ENCODE results near the gene IFI16. TPM values are rescaled to one million over a fixed set of nuclear protein-coding genes. Genes with fewer than 3 reads are reported as not detected.

The IFI16 gene
- total RNA-seq, 1 experiment from 2014 or later = 31.3 TPM

GRCh38 chr1:158969166-158969565, 40.5 kb upstream of the IFI16 start:
- H3K27ac ChIP-seq = no peak overlapping the region
- intact Hi-C loops (cut with micrococcal nuclease; ENCODE audit: unreplicated experiment) = no loop called here
- no peaks in the 10 kb centered on the region for H3K27me3 ChIP-seq (ENCODE audit: insufficient read depth, low read depth)
- CTCF ChIA-PET = no interaction called here
- no peak for DNase-seq
- no peak overlapping the region for H3K4me3 ChIP-seq
- no peak for TF ChIP-seq EZH2 (IDR thresholded peaks at IDR 0.05; ENCODE audit: low read depth)
- no peak for TF ChIP-seq CTCF (conservative IDR thresholded peaks at IDR 0.05)
- H3K4me2 ChIP-seq = no peak overlapping the region
- no peaks in the 10 kb centered on the region for H3K36me3 ChIP-seq (ENCODE audit: low read depth)
- POLR2A ChIA-PET (ENCODE audit: unreplicated experiment) = no interaction called here
- peaks cover 6% of the 10 kb centered on the region; the same call in 1 of the 2 replicates for H3K9me2 ChIP-seq (ENCODE audit: insufficient read depth)
- H3K9me3 ChIP-seq (ENCODE audit: insufficient read depth, low read depth) = no peaks in the 10 kb centered on the region
- no peaks in the 10 kb centered on the region for H3F3A ChIP-seq (ENCODE audit: insufficient read depth, low read depth)
- H4K20me1 ChIP-seq (ENCODE audit: insufficient read depth) = no peaks in the 10 kb centered on the region; the same call in 1 of the 2 replicates
- no peaks in the 10 kb centered on the region for H3K4me1 ChIP-seq (replicated peaks; ENCODE audit: insufficient read depth)
- no peaks in the 10 kb centered on the region for H3K79me2 ChIP-seq (ENCODE audit: low read depth)
- no peak overlapping the region for H2AFZ ChIP-seq
- no TSS peak for BruUV-seq (replicated peaks)

- TF ChIP-seq CTCF (conservative IDR thresholded peaks at IDR 0.05) = no peak
- no peak for TF ChIP-seq EZH2 (IDR thresholded peaks at IDR 0.05; ENCODE audit: low read depth)
Observed at GRCh38 chr1:158969855-158970254, 39.9 kb upstream of the IFI16 start.

GRCh38 chr1:158972841-158973240, 36.9 kb upstream of the IFI16 start:
- H2AFZ ChIP-seq = no peak overlapping the region
- H4K20me1 ChIP-seq (ENCODE audit: insufficient read depth) = no peaks in the 10 kb centered on the region; the same call in 1 of the 2 replicates
- H3K9me3 ChIP-seq (ENCODE audit: insufficient read depth, low read depth) = no peaks in the 10 kb centered on the region
- H3K79me2 ChIP-seq (ENCODE audit: low read depth) = no peaks in the 10 kb centered on the region
- TF ChIP-seq CTCF (conservative IDR thresholded peaks at IDR 0.05) (no peak), EZH2 (IDR thresholded peaks at IDR 0.05; ENCODE audit: low read depth) (no peak)
- no peak overlapping the region for H3K27ac ChIP-seq
- intact Hi-C loops (cut with micrococcal nuclease; ENCODE audit: unreplicated experiment) = no loop called here
- H3F3A ChIP-seq (ENCODE audit: insufficient read depth, low read depth) = no peaks in the 10 kb centered on the region
- H3K4me1 ChIP-seq (replicated peaks; ENCODE audit: insufficient read depth) = no peaks in the 10 kb centered on the region
- no peak overlapping the region for H3K4me3 ChIP-seq
- ChIA-PET POLR2A (ENCODE audit: unreplicated experiment) (no interaction called here), CTCF (no interaction called here)
- H3K36me3 ChIP-seq (ENCODE audit: low read depth) = no peaks in the 10 kb centered on the region
- no peak for DNase-seq
- H3K4me2 ChIP-seq = no peak overlapping the region
- H3K27me3 ChIP-seq (ENCODE audit: insufficient read depth, low read depth) = no peaks in the 10 kb centered on the region
- H3K9me2 ChIP-seq (ENCODE audit: insufficient read depth) = no peaks in the 10 kb centered on the region
- no TSS peak for BruUV-seq (replicated peaks)

More at GRCh38 chr1:158969855-158970254, 39.9 kb upstream of the IFI16 start:
- Histone ChIP-seq H3K9me3 (ENCODE audit: insufficient read depth, low read depth) (no peaks in the 10 kb centered on the region), H3K27me3 (ENCODE audit: insufficient read depth, low read depth) (no peaks in the 10 kb centered on the region), H3K79me2 (ENCODE audit: low read depth) (no peaks in the 10 kb centered on the region), H3K27ac (no peak overlapping the region), H3K4me3 (no peak overlapping the region), H3K9me2 (ENCODE audit: insufficient read depth) (peaks cover 6% of the 10 kb centered on the region; the same call in 1 of the 2 replicates), H3K4me1 (replicated peaks; ENCODE audit: insufficient read depth) (no peaks in the 10 kb centered on the region), H4K20me1 (ENCODE audit: insufficient read depth) (no peaks in the 10 kb centered on the region; the same call in 1 of the 2 replicates), H2AFZ (no peak overlapping the region), H3F3A (ENCODE audit: insufficient read depth, low read depth) (no peaks in the 10 kb centered on the region), H3K4me2 (no peak overlapping the region), H3K36me3 (ENCODE audit: low read depth) (no peaks in the 10 kb centered on the region)
- ChIA-PET POLR2A (ENCODE audit: unreplicated experiment) (no interaction called here), CTCF (no interaction called here)
- intact Hi-C loops (cut with micrococcal nuclease; ENCODE audit: unreplicated experiment) = no loop called here
- BruUV-seq (replicated peaks) = no TSS peak
- no peak for DNase-seq

All from PC-9 (cell line).